HTERT RPE-1 (cell line): ENCODE data around the gene ANKS1B.
"Not testable (repeated sequence)": the region's sequence is repeated elsewhere in the genome, so short reads cannot be mapped to it uniquely, and the experiment has no call there.

Experiments
- in situ Hi-C: fragments of 300-500 bp; cut with MboI; formaldehyde crosslinking; loops from 4 replicates; pipeline ENCODE4 v1.14.3; 2020; ENCODE audit warnings: low sequenced_read_pairs

ANKS1B gene

DNA sequence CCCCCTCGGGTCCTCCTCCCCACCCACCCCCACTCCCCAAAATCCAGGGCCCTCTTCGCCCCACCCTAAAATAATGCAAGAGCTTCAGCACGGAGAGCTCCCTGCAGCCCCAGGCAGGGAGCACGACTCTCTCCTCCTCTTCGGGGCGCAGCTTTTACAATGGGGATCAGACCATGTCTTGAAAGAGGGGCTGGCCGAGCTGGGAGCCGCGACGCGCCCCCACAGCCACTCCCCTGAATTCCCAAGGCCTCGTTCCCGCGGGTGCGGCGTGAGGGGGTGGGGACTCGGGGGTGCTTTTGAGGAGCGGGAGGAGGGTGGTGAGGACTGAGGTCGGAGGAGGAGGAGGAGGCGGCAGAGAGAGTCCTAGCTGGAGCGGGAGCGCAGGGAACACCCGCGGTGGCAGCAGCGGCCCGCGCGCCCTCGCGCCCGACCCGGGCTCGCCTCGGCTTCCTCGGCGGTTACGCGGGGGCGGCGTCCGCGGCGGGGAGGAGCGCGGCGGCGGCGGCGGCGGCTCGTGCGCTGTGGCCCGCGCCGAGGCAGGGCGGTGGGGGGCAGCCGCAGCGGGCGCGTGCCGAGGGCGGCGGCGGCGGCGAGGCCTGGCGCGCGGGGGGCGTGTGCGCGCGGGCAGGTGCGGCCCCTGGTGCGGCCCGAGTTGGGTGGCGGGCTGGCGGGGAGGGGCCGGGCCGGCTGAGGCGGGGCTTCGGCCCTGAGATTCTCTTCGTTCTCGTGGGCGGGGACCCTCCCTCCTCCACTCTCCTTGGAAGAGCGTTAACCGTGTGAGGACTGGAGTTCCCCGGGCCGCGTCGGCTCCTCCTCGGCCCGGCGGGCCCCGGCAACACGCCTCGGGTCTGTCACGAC, at the start of gene ANKS1B:
Gene ANKS1B (minus strand): TSS at position 666 of the 858 bp plus-strand sequence. CDS start 699 bp downstream, outside the sequence.
- in situ Hi-C loops = no loop called here

DNA sequence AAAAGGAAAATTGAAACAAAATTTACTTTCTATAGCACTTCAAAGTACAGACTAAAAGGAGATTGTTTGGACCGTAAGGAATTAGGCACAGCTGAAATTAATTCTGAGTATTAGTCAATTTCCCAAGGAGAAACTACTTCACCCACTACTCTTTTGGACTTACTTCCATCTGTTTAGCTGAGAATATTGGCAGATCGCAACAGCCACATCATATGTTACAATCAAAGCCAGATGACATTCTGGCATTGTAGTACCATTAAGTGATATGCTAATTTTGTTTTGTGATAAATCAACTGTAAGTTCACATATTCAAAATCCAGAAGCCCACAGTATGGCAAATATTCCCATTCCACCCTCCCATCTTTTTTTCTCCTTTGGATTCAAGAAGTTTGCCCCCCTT, 47.1 kb upstream of the ANKS1B start:
- in situ Hi-C loops = no loop called here

DNA sequence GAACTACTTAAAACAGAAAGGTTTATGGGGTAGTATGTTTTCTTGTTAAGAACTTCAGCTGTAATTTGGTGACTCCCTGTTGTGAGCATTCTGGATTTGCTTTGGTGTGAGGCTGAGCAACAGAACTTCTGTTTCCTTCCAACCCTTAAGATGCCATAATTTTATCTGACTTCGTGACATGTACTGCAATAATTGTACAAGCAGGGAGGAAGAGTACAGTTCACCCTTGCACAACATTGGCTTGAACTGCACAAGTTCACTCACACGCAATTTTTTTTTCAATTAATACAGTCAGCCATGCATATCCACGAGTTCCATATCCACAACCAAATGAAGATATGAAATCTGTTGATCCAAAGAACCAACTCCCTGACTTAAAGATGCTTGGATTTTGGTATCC, 42.9 kb upstream of the ANKS1B start:
- in situ Hi-C loops = no loop called here

GRCh38 chr12:100026241-100026640, 41.5 kb upstream of the ANKS1B start:
- in situ Hi-C loops = no loop called here

DNA sequence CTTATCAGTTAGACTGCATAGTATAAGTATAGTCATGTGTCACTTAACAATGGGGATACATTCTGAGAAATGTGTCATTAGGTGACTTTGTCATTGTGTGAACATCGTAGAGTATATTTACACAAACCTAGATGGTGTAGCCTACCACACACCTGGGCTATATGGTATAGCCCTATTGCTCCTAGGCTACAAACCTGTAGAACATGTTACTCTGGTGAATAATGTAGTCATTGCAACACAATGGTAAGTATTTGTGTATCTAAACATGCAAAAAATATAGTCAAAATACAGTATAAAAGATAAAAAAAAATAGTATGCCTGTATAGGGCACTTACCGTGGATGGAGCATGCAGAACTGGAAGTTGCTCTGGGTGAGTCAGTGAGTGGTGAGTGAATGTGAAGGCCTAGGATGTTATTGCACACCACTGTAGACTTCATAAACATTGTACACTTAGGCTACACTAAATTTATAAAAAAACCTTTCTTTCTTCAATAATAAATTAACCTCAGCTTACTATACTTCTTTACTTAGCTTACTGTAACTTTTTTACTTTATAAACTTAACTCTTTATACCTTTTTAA, 40.3 kb upstream of the ANKS1B start:
- in situ Hi-C loops = no loop called here

DNA sequence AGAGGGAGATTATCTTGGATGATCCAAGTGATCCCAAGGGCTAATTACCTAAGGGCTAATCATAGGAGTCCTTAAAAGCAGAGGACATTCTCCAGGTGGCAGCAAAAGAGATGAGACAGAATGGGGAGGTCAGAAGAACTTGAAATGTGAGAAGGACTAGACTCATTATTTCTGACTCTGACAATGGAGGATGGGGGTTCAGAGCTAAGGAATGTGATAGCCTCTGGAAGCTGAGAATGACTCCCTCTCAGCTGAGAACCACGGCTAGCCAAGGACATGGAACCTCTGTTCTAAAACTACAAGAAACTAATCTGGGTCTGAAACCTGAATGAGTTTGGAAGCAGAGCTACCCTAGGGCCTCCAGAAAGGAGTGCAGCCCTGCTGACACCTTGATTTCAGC, 35.6 kb upstream of the ANKS1B start:
- in situ Hi-C loops = no loop called here

DNA sequence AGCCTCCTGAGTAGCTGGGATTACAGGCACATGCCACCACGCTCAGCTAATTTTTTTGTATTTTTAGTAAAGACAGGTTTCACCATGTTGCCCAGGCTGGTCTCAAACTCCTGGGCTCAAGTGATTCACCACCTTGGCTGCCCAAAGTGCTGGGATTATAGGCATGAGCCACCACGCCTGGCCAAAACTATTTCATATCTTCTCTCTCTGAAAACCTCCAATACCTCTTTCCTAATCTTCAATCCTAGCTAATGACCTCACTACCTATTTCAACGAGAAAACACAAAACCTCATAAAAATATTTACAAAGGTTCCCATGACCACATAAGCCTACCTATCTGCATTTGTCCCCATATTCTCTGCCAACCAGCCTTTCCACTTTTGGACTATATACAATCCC, 32.3 kb upstream of the ANKS1B start:
- in situ Hi-C loops = no loop called here

GRCh38 chr12:100016304-100016703, 31.6 kb upstream of the ANKS1B start:
- in situ Hi-C loops = not testable (repeated sequence)

DNA sequence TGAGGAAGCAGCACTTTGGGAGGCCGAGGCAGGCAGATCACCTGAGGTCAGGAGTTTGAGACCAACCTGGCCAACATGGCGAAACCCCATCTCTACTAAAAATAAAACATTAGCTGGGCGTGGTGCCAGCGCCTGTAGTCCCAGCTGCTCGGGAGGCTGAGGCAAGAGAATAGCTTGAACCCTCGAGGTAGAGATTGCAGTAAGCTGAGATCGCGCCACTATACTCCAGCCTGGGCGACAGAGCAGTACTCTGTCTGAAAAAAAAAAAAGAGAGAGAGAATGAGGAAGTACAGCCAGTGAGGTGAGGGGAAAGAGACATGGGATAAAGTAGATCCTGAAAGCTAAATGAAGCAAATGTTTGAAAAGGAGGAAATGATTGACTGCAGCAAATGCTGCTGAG, 21.1 kb upstream of the ANKS1B start:
- in situ Hi-C loops = not testable (repeated sequence)

GRCh38 chr12:99997806-99998205, 13.1 kb upstream of the ANKS1B start:
- in situ Hi-C loops = no loop called here

DNA sequence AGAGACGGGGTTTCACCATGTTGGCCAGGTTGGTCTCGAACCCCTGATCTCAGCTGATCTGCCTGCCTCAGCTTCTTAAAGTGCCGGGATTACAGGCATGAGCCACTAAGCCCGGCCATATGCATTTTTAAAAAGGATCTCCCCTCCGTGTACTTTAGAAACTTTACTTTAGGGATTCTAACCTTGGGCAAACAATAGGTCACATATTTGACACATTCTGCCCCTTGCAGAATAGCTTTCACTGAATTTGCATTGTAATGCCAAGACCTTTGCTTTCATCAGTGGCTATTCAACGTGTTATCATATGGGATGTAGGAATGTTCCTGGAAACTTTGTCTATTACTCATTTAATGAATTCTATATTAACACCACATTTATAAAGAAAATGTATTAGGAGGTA, 11.4 kb upstream of the ANKS1B start:
- in situ Hi-C loops = no loop called here

DNA sequence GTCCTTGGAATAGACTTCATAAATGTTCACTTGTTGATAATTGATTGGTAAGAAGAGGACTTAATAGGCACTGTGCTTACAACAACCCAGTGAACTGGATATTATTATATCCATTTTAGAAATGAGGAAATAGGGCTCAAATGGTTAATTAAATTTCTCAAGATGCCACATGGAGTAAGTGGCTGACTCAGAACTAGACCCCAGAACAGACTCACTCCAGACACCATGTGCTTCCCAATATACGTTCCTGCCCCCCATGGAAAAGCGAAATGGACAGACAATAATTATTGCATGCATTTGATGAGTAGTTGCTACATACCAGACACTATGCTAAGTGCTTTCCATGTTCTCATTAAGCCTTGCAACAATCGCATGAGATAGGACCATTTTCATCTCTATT, 895 bp upstream of the ANKS1B start:
- in situ Hi-C loops = no loop called here

DNA sequence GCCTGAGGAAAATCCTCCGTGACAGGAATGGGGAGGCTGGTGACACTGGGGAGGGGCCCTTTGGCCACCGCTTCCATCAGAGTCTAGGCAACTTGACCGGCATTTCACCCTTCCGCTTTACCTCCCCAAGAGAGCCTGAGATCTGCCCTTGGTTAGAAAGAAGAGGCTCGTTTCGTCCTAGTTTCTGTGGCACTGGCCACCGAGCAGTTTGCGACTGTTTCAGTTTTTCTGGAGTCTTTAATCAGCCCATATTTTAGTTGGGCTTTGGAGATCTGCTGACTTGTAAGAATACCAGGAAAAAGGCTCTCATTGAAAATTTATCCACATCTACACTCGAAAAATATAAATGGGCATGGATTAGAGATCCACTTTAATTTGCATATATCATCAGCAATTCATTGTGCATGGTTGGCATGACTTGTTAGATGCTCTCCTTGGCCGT, 414 bp upstream of the ANKS1B start:
- in situ Hi-C loops = no loop called here

GRCh38 chr12:99983456-99984258, 1.1 kb downstream of the ANKS1B start:
- in situ Hi-C loops = no loop called here

- in situ Hi-C loops = no loop called here
These were observed 3.0 kb downstream of the ANKS1B start for GRCh38 chr12:99981639-99982190.

- in situ Hi-C loops = no loop called here
These were observed 5.3 kb downstream of the ANKS1B start for GRCh38 chr12:99979471-99979870.

DNA sequence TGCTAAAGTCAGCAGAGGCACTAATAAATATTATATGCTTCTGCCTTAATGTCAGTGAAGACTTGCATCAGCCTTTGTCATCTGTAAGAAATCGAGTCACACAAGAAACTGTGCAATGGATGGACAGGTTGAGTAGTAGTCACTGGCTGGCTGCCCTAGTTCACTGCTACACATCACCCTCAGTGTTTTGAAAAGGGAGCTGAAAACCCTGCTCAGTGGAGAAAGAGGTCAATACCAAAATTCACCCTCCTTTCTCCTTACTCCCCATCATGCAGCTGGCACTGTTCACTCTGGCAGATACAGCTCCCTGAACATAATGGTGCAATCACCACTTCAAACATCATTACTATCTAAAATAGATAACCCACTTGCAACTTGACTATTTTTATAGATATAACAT, 6.6 kb downstream of the ANKS1B start:
- in situ Hi-C loops = no loop called here

DNA sequence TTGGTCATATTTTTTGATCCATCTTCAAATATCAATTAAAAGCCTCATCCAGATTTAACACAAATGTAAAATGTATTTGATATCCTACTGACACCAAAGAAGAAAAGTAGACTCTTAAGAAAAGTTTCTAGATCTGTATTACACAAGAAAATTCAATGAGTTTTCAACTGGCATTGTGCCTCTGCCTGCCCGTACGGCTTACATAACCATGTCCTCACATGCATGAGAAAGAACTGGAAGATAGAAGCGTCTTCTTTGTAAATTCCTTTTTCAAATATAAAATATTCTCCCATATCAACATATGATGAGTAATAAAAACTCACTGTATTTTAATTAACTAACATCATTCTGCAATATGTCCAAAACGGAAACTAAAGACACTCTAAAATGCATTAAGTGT, 7.2 kb downstream of the ANKS1B start:
- in situ Hi-C loops = no loop called here

DNA sequence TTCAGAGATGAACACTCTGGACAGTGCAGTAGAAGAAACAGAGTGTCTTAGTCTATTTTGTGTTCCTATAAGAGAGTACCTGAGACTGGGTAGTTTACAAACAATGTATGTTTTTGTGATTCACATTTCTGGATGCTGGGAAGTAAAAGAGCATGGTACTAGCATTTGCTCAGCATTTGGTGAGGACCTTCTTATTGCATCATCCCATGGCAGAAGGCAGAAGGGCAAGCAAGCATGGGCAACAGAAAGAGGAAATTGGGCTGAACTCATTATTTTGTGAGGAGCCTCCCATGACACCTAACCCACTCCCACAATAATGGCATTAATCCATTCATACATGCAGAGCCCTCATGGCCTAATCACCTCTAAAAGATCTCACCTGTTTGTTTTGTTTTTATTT, 8.0 kb downstream of the ANKS1B start:
- in situ Hi-C loops = no loop called here

DNA sequence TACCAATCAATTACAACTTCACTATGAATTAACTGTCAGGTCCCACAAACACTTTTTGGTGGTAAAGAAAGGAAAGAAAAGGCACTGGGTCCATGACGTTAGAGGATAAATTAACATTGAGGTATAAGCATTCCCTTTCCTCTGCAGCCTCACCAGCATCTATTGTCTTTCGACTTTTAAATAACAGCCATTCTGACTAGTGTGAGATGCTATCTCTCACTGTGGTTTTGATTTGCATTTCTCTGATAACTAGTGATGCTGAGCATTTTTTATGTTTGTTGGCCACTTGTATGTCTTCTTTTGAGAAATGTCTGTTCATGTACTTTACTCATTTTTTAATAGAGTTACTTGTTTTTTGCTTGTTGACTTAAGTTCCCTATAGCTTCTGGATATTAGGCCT, 9.4 kb downstream of the ANKS1B start:
- in situ Hi-C loops = no loop called here

GRCh38 chr12:99974146-99974545, 10.6 kb downstream of the ANKS1B start:
- in situ Hi-C loops = no loop called here
